ENCODE data around the gene RUNX2.
"Not testable (repeated sequence)": the region's sequence is repeated elsewhere in the genome, so short reads cannot be mapped to it uniquely, and the experiment has no call there.

Gene RUNX2

DNA sequence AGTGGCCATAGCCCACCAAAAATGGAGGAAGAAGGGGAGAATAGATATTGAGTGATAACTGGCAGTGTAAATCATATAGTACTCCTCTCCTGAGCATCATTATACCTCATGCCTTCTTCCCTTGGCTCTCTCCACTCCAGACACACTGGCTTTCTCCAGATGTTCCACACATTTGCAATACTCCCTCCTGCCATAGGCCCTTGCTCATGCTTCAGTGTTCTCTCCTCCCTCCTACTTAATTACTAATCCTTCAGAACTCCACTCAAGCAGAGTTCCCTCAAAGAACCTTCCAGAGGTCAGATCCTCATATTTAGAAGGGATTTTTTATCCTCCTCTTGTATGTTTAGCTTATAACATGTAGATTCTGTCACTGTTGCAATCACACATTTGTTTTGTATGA is 329.1 kb downstream of the RUNX2 start:
- no peak for DNase-seq

- DNase-seq: no peak
Measured at GRCh38 chr6:45658400-45658799, 330.3 kb downstream of the RUNX2 start.

- no peak for DNase-seq
Measured at GRCh38 chr6:45658958-45659357, 330.8 kb downstream of the RUNX2 start.

- DNase-seq: peak; percentile 67
Measured at GRCh38 chr6:45661661-45662060, 333.5 kb downstream of the RUNX2 start.

DNA sequence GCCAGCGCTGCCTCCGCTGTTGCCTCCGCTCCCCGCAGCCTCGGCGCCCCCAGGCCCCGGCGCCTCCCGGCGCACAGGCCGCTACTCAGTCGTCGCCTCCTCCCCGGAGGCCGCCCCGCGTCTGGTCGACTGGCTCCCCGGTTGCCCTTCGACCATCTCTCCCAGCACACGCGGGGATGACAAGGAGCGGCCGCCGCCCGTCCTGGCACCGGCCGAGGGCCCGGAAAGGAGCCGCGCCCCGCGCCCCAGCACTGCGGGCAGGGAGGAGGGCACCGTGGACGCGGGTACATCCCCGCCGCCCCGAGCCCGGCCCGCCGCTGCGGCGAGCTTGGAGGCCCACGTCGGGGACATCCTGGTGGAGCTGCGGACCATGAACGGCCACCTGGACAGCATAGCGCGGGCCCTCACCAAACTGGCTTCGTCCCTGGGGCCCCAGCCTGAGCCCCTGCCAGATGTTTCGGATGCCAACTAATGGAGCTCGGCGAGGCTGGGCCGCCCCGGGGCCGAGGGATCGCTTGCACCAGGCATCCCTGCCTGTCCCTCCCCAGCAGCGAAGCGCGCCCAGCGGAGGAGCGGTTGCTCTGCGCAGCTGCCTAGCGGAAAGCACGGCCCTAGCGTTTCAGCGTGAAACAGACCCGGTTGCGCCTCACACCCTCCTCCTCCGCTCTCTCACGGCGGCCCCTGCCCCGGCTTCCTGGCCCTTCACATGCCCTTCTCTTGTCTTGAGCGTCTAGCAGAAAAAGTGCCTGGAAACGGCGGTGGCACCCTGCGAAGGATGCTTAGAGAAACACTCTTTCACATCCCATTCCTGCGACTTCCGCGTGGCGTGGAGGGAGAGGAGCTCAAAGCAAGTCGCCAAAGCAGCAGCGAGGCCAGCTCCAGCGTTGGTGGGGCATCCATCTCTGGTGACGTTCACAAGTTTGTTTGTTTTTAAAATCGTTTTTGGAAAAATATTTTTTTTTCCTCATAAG is 335.4 kb downstream of the RUNX2 start:
- no peak for DNase-seq

GRCh38 chr6:45664707-45665106 is 336.6 kb downstream of the RUNX2 start:
- no peak for DNase-seq

DNA sequence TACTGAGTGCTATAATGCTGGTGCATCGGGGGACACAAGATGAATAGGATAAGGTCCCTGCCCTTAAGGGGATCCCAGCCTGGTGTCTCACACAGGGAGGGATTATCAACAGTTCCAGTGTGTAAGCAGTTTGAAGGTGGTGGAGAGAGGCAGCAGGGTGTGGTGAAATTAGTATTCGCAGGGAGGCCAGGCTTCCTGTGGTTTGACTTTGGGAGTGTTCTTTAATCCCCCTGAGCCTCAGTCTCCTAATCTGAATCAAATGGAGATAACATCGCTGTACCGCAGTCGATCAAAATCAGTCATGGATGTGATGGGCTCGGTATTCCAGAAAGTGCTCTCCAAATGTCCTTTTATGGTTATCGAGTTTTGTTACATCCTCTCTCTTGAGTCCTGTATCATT is 337.7 kb downstream of the RUNX2 start:
- DNase-seq: no peak

DNA sequence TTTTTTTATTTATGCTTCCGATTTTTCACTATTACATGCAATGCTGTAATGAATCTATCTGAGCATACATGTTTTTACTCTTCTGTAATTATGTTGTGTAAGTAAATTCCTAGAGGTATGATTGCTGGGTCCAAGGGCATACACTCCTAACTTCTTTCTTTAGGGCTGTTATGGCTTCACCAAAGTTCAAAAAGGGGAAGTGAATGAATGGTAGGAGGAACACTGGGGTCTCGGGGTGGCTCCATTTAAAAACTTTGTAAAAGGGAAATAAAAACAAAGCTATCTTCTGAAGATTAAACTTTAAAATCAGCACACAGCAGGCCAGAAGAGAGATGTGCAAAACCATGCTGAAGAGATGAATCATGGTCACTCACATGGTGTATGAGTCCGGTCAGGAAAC is 338.7 kb downstream of the RUNX2 start:
- no peak for DNase-seq

DNA sequence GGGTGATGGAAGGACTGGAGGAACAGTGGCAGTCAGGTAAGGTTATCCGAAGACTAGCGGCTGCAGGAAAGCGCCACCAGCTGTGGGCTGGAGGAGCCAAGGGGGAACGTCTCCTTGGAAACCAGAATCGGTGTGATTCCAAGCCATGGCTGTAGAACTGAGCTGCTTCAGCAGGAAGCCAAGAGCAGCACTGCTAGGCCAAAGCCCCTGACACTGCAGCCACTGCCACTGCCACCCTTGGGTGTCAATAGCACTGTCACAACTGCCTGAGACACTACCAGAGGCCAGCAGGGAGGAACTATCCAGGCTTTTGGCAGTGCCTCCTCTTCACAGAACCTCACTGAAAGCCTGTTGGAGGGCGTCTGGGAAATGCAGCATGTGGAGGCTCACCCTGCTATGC is 339.2 kb downstream of the RUNX2 start:
- DNase-seq: no peak

GRCh38 chr6:45667766-45668165 is 339.6 kb downstream of the RUNX2 start:
- no peak for DNase-seq

GRCh38 chr6:45668705-45669104 is 340.6 kb downstream of the RUNX2 start:
- no peak for DNase-seq

DNA sequence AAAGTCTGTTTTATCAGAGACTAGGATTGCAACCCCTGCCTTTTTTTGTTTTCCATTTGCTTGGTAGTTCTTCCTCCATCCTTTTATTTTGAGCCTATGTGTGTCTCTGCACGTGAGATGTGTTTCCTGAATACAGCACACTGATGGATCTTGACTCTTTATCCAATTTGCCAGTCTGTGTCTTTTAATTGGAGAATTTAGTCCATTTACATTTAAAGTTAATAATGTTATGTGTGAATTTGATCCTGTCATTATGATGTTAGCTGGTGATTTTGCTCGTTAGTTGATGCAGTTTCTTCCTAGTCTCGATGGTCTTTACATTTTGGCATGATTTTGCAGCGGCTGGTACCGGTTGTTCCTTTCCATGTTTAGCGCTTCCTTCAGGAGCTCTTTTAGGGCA is 345.0 kb downstream of the RUNX2 start:
- not testable (repeated sequence) for DNase-seq

GRCh38 chr6:45675166-45675565 is 347.0 kb downstream of the RUNX2 start:
- DNase-seq: not testable (repeated sequence)

DNA sequence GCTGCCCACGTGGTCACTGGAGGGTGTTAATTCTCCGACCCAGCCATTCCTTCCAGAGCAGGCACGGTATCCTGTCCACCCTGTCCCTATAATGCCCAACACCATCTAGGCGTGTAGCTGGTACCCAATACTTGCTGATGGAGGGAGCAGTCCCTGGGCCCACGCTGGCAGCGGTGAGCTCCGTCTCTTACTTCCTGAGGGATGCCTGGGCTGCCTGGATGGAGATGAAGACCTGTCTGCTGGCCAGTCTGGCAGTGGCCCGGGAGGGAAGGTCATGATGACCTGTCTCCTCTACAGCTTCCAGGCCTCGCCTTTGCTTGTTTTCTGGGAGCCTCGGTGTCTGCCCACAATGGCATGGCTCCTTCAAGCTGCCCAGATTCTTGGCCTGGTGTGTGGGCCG is 347.5 kb downstream of the RUNX2 start:
- no peak for DNase-seq

DNA sequence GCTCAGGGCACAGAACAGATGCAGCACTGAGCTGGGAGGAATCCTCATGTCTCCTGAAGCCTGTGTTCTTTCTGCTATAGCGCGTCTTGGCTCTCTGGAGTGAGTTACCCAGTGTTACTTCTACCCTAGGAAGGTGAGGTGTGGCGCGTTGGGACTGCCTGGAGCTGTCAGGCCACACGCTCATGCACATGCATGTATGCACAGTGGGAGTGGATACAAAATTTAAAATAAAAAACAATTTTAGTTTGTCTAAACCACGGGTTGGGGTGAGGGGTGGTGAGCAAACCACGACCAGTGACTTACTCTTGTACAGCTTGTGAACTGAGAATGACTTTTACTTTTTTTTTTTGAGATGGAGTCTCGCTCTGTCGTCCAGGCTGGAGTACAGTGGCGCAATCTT is 348.2 kb downstream of the RUNX2 start:
- DNase-seq: no peak

DNA sequence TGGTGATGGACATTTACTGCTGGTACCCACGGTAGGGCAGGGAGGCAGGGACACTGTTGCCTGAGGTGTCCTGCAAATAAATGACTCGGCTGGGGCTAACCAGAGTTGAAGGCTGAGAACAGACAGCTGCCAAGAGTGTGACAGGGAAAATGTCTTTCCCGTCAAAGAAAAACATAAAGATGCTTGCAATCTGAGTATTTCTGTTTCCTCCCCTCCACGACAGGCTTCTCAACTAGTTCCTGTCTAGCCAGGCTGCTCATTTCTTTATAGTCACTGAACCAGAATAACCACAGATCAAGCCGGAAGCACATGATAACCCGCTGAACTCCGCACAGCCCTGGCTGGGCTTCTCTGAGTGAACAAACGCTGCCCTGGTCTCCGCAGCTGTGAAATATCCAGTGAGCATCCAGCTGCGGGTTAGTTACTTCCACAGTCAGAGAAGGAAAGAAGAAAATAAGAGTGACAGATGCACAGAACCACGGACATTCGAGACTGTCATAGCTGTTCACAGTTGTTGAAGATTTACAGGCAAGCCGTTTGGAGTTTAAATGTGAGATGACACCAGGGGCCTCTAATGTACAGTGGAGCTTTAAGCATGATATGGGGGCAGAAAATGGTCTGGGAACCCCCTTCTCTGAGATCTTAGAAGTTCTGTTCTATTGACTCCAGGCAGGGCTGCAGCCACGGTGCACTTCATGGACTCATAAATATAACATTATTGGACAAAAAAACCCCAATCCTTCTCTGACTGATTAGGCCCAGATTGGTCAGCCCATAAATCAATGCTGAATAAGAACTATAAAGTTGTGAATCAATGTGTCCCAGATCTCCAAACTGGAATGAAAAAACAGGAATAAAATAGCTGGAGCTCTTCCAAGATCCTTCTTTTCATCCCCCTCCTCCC is 349.5 kb downstream of the RUNX2 start:
- peak; percentile 30 for DNase-seq

DNA sequence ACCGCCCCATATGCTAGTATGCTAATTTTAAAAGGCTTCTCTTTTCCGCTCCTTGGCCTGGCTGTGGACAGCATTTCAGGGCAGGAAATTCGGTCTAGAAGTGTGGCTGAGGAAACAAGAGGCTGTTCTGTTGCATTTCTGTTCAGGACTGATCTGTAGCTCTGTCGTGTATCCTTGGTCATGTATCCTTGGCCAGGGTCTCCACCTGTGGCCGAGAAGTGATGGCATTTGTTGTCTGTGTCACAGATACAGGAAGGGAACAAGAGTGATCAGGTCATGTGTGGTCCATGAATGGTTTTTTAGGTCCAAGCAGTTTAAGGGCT is 350.1 kb downstream of the RUNX2 start:
- DNase-seq: no peak

GRCh38 chr6:45679163-45679562 is 351.0 kb downstream of the RUNX2 start:
- no peak for DNase-seq

GRCh38 chr6:45679631-45680030 is 351.5 kb downstream of the RUNX2 start:
- DNase-seq: no peak

DNA sequence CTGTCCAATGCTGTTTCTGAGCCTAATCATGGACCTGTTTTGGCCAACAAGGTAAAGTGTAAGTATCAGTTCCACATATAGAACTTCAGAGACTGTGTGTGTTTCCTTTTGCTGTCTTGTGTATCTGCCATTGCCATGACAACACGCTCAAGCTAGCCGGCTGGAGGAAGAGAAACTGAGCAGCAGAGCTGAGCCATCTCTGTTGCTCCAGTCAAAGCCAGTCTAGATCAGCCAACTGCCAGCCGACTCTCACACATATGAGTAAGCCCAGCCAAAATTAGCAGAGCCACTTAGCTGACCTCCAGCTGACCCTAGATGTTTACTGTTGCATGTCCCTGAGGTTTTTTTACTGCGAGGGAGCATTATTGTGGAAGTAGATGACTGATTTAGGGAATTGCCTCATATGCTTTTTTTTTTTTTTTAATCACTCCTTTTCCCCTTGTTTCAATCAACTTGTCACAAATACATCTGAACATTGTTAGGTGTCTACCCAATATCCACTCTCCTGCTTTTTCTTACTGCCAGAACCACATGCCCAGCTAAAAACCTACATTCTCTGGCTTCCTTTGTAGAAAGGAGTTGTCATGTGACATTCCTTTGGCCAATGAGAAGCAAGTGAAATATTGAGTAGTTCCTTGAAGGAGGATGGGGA is 353.9 kb downstream of the RUNX2 start:
- DNase-seq: no peak

- DNase-seq: no peak
Measured at GRCh38 chr6:45684476-45684875, 356.3 kb downstream of the RUNX2 start.

GRCh38 chr6:45685076-45685475 is 356.9 kb downstream of the RUNX2 start:
- DNase-seq: no peak

GRCh38 chr6:45686841-45687569 is 358.9 kb downstream of the RUNX2 start:
- no peak for DNase-seq

Measured in NCI-H510A treated with DMSO at 0.1 percent for 48 hours (cell line).